HL-60/S4 treated with retinoic acid at 250 ng/mL for 4 days and 3 days (cell line): ENCODE results near the gene ZNF687.

Experiments
- in situ Hi-C: fragments of 300-500 bp; cut with MboI; formaldehyde crosslinking; loops from 2 replicates; pipeline ENCODE4 v1.7.0; 2022; ENCODE audit warnings: low sequenced_read_pairs

ZNF687 gene

DNA sequence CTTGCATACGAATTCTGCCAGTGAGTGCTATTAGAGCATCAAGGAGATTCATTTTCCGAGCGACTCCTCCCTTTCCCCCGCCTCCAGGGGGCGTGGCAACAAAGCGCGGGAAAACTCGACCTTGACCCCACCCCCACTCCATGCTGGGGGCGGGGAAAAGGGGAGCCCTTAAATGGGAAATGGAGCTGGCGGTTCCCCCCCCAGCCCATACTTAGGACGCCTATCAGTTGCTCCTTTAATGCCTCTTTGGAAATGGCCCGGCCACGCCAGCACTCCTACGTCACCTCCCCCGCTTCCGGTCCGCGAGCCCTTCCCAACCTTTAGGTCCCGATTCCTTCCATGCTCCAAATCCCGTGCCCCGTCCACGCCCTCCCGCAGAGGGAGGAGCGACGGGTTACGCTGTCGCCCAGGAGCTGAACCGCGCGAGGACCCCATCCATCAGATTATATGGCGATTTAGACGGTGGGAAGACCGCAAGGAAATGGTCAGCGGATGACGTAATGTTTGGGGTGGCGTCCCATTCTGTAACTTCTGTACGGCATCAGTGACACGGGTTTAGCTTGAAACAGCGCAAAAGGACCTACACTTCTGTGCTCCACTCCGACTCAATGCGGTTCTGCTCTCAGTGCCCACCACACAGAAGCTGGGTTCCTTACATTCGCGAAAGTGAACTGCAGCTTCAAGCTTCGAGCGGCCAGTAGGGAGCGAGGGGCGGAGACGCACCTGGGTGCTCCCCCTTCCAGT lies 702 bp upstream of the ZNF687 start:
- in situ Hi-C loops = no loop called here

DNA sequence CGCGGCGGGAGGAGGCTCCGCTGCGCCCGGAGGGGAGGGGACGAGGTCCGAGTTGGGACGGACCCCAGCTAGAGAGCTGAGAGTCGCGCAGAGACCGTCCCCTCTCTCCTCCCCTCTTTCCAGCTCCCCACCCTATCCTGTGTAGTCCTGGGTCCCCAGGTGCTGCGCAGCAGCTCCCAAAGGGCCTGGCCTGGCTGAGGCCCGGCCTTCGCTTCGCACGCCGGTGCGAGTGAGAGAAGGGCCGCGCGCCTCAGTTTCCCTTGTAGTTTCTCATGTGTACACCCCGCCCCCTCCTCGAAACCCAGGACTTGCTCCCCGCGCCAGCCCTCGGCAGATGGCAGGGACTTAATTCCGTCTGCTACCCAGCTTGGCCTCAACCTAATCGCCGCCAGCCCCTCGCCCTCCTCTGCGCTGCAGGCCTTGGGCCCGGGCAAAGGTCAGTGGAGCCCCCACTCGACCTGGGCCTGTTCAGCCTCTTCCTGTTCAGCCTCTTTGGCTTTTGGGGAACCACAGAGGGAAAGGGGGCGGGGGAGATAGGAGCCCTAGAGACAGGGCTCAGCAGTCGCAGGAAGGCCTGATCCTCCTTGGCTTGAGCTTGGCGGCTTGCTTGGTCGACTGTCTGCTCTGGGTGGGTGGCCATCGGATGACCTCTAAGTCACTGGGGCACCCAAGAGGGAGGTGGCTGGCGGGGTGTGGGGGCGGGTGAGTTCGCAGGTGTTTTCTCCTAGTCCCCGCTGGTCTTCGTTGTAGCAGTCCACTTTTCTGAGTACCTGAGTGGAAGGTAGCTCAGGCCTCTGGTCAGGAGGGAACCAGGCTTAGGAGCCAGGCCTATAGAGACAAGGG lies 1.0 kb downstream of the ZNF687 start:
- in situ Hi-C loops = no loop called here

DNA sequence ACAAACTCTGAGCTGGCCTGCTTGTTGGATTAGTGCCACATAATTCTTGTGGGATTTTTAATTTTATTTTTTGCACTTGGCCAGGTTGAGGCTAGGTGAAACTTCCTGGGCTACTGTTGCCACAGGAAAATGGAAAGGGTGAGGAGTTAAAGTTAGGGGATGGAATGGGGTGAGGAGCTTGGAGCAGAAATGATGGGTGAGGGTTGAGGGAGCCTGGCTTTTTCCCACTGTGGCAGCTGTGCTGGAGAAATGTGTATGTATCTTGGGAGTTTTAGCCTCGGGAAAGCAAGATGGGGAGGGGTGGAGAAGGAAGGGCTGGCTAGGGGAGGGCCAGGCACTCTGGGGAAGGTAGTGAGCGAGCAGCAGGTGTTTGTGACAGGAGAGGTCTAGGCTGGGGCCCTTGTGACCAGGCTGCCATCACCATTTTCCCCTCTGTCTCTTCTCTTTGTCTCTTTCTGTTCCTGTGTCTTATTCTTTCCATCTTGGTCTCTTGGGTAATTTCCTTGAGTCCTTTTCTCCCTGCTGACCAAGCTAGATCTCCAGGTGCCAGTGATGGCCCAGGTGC lies 2.0 kb downstream of the ZNF687 start:
- in situ Hi-C loops = no loop called here

DNA sequence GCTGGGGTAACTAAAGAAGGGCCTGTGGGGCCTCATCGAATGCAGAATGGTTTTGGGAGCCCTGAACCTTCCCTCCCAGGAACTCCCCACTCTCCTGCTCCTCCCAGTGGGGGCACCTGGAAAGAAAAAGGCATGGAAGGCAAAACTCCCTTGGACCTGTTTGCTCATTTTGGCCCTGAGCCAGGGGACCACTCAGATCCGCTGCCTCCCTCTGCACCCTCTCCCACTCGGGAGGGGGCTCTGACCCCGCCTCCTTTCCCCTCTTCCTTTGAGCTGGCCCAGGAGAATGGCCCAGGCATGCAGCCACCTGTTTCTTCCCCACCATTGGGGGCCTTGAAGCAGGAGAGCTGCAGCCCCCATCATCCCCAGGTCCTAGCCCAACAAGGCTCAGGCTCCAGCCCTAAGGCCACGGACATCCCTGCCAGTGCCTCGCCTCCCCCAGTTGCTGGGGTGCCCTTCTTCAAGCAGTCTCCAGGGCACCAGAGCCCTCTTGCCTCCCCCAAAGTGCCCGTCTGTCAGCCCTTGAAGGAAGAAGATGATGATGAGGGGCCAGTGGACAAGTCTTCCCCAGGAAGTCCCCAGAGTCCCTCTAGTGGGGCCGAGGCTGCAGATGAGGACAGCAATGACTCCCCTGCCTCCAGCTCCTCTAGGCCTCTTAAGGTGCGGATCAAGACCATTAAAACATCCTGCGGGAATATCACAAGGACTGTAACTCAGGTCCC lies 4.7 kb downstream of the ZNF687 start:
- in situ Hi-C loops = no loop called here

DNA sequence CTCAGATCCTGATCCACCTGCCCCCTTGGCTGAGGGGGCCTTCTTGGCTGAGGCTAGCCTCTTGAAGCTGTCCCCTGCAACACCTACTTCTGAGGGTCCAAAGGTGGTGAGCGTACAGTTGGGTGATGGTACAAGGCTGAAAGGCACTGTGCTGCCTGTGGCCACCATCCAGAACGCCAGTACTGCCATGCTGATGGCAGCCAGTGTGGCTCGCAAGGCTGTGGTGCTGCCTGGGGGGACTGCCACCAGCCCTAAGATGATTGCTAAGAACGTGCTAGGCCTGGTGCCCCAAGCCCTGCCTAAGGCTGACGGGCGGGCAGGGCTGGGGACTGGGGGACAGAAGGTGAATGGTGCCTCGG lies 5.2 kb downstream of the ZNF687 start:
- in situ Hi-C loops = no loop called here

DNA sequence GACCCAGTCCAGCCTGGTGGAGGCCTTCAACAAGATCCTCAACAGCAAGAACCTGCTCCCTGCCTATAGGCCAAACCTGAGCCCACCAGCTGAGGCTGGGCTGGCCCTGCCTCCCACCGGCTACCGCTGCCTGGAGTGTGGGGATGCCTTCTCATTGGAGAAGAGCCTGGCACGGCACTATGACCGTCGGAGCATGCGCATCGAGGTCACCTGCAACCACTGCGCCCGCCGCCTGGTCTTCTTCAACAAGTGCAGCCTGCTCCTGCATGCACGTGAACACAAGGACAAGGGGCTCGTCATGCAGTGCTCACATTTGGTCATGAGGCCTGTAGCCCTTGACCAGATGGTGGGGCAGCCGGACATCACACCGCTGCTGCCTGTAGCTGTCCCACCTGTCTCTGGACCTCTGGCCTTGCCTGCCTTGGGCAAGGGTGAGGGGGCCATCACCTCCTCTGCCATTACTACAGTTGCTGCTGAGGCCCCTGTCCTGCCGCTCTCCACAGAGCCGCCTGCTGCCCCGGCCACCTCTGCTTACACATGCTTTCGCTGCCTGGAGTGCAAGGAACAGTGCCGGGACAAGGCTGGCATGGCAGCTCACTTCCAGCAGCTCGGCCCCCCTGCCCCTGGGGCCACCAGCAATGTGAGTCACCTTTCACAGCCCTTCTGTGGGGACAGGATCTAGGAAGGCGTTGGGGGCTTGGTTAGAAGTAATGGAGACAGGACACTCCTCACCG lies 5.8 kb downstream of the ZNF687 start:
- in situ Hi-C loops = no loop called here

DNA sequence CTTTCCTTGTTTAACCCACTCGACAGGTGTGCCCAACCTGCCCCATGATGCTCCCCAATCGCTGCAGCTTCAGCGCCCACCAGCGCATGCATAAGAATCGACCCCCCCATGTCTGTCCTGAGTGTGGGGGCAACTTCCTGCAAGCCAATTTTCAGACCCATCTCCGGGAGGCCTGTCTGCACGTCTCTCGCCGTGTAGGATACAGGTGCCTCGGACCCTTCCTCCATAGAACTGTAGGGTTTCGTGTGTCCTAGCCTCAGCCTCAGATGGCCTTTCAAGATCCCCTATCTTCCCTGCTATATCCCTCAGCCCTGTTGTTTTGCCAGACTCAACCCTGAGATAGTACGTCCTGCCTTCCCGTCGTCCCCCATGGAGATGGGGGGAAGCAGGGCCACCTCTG lies 6.4 kb downstream of the ZNF687 start:
- in situ Hi-C loops = no loop called here

DNA sequence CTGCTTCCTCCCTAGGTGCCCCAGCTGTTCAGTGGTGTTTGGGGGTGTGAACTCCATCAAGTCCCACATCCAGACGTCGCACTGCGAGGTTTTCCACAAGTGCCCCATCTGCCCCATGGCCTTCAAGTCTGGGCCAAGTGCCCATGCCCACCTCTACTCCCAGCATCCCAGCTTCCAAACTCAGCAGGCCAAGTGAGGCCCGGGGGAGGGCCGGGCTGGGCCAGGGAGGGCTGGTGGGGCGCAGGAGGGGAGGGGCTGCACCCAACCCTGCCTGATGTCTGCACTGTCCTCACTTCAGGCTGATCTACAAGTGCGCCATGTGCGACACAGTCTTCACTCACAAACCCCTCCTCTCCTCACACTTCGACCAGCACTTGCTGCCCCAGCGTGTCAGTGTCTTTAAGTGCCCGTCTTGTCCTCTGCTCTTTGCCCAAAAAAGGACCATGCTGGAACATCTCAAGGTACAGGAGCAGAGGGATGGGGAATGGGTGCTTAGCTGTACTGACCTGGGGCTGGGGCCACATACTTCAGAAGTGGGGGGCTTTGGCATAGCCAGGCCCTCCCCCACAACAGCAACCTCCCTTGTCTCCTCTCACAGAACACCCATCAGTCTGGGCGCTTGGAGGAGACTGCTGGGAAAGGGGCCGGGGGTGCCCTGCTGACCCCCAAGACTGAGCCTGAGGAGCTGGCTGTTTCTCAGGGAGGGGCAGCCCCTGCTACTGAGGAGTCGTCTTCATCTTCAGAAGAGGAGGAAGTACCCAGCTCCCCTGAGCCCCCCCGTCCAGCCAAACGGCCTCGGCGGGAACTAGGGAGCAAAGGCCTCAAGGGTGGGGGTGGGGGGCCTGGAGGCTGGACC lies 7.2 kb downstream of the ZNF687 start:
- in situ Hi-C loops = no loop called here

DNA sequence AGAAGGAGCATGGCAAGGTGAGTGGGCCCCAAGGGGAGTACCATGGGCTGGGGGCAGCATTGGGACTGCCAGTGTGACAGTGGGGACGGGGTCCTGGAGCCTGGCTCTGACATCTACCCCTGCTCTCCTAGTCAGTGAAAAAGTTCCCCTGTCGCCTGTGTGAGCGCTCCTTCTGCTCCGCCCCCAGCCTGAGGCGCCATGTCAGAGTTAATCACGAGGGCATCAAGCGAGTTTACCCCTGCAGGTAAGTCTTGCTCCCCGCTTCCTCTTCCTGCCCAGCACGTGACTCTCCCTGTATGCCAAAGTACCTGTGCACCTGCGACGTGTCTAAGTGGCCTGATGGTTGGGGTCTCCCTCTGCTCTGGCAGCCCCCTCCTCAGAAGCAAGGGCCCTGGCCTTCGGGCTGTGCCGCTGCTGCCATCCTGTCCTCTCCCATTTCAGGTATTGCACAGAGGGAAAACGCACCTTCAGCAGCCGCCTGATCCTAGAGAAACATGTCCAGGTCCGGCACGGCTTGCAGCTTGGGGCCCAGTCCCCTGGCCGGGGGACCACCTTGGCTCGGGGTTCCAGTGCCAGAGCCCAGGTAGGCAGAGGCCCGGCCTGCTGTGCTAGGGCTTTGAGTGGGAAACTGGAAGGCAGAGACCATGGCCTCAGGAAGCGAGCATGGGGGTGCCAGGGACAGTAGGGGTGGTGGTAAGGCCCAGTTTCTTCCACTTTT lies 8.1 kb downstream of the ZNF687 start:
- in situ Hi-C loops = no loop called here

DNA sequence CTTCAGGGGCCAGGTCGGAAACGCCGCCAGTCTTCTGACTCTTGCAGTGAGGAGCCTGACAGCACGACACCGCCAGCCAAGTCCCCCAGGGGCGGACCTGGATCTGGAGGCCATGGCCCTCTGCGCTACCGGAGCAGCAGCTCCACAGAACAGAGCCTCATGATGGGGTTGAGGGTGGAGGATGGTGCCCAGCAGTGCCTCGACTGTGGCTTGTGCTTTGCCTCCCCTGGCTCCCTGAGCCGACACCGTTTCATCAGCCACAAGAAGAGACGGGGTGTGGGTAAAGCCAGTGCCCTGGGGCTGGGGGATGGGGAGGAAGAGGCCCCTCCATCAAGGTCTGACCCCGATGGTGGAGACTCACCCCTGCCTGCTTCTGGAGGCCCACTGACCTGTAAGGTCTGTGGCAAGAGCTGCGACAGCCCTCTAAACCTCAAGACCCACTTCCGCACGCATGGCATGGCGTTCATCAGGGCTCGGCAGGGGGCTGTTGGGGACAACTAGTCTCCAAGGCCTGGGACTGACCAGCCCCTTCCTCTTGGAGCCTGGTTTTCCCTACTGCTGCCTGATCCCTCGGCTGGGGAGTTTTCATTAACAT lies 8.7 kb downstream of the ZNF687 start:
- in situ Hi-C loops = no loop called here

DNA sequence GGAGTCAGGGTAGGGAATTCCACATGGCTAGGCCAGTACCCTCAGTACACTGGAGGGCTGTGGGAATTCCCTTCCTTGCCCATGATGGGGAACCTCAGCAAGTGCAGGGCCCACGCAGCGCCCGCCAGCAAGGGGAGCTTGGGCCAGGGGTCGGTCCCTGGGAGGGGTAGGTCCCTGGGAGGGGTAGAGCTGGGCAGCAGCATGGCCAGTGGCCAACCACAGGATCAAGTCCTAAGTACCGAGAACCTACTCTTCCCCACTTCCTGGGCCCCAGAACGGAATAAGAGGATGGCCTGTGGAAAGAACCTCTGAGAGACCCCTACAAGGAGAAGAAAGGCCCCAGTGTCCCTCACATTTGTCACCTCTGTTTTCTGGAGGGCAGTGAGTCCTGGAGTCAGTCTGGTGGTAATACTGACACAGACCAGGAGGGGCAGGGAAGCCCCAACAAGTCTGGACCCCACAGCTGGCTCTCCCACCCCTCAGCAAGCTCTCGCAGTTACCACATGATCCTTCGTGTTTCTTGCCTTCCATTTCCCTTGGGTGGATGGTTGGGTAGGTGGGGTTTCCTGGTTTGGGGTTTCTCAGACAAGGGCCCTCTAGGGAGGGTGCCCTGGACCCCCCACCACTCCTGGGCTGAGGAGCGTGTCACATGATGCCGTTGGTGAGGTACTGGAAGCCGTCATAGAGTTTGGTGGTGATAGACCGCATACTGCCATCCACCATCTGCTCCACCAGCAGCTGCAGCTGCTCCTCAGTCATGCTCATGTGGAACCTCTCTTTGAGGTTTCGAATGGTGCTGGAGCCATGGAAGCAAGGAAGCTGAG lies 10.3 kb downstream of the ZNF687 start:
- in situ Hi-C loops = no loop called here

DNA sequence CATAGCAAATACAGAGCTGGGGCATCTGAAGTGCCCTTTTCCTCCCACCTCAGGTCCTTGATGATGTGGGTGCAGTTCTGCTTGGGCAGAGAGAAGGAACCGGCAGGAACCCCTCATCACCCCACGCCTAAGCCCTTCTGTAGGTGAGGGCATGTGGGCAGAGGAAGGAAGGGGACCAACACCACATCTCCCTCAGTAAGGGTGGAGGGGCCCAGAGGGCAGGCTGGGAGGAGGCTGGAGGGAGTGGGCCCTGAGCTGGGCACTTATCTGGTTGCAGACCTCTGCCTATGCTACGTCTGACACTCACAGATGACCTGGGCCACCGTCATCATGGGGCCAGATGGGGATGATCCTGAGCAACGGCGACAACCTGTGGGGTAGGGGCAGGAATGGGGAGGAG lies 11.0 kb downstream of the ZNF687 start:
- in situ Hi-C loops = no loop called here

DNA sequence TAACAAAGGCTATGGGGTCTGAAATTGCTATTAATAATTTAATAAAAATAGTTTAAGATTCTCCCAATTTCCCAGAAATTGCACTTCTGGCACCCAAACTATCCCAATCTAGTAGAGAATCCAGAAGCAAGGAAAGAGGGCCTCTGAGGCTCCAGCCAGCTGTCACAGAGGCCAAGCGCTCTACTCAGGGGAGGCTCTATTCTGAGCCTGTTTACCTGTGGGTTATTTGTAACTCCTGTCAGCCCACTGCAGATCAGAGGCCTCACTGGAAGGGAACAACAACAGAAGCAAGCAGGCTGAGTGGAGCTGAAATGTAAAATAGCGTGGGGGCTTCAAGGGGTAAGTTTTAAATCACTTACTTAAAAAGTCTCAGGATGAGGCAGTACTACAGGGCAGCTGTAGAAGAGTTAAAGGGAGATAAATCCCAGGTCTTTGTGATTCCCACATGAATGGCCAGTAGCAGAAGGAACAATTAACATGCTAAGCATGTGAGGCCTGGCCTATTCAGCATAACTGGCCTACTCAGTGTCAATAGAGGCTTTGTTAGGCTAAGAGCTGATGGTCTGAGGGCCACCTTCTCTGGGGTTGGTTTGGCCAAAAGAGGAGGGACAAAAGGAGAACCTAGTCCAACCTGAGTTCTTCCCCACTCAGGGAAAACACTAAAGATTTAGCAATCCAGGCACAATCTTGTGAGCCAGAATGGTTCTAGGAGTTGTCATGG lies 12.8 kb downstream of the ZNF687 start:
- in situ Hi-C loops = no loop called here

DNA sequence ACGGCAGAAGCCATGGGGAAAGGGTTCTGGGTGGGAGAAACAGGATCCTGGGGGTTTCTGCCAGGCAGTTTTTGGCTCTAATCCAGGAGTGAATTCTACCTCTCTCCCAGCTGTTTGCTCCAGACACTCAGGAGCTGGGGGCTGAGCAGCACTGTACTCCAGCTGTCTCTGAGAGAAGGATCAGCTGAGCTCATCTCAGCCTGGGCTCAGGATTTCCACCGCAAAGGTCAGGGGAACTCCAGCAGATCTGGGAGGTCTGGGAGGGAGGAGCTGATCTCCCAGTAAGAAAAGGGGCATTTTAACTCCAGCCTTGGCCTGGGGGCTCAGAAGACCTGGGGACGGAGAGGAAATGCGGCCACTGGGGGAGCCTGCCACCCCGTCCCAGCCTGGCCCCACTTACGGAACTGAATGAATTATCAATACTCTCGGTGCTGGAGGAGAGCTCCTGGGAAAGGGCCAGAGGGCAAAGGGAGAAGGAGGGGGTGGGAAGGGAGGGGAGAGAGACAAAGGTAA lies 27.8 kb downstream of the ZNF687 start:
- in situ Hi-C loops = no loop called here

DNA sequence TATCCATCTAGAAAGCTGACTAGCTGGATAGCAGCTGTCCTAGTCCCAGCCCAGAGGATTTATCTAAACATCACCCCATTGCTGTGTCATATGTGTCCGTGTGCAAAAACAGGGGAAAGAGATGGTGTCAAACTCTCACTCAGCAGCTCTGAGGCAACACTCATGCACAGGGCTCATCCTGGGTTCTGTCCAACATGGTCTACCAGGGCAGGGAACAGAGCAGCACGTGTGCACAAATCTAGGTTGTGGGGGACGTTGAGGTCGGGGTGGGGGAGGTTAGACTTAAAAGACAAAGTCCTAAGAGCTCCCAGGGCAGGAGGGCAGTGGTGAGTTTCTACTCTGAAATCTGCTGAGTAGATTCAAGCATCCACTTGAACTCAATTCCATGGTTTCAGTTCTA lies 28.9 kb downstream of the ZNF687 start:
- in situ Hi-C loops = no loop called here

DNA sequence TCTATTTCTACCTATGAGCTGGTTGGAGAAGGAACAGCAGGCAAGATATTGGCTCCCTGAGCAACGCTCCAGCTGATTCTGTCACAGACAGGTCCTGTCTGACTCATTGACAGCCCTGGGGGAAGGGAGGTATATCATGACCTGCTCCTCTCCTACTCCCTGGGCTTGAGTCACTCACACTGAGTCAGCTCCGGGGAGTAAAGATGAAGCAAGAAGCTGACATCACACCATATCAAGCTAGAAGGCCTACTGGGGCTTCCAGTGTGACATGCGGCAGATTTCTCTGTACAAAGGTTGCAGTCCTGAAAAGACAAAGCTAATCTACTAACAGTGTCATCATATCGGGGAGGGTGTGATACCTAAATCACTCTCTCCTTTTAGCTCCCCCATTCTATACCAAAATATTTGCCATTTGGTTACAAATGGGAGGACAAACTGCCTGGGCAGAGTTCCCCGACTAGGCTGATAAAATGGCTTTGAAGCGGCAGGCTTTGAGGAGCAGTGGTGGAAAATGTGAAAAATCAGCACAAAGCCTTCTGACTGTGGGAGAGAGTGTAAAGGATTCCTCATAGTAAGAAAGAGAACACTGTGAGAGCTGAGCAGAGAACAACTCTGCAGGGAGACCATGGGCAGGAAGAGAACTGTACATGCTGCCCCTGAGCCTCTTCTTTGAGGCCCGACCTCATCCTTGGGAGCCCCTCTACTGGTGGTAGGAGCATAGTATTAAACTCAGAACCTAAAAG lies 29.7 kb downstream of the ZNF687 start:
- in situ Hi-C loops = no loop called here
